Loucy (cell line): ENCODE data around the gene BGN.

Experiments used
- H2AFZ ChIP-seq: fragments of 200-600 bp; sonication (generic); 2 replicates; pipeline ENCODE4 v1.6.0; 2016; ENCODE audit warnings: antibody characterized with exemption, mild to moderate bottlenecking, low read length, moderate library complexity
- H3F3A ChIP-seq: fragments of 200-600 bp; 2 replicates; pipeline ENCODE4 v1.6.0; 2016; ENCODE audit warnings: antibody characterized with exemption, low read depth, mild to moderate bottlenecking
- H3K27me3 ChIP-seq: fragments of 200-600 bp; sonication (generic); 2 replicates; pipeline ENCODE4 v1.6.1; 2014; ENCODE audit warnings: low read length, mild to moderate bottlenecking; ENCODE audit not compliant: insufficient read depth, poor library complexity, severe bottlenecking
- H3K36me3 ChIP-seq: fragments of 200-600 bp; sonication (generic); 2 replicates; pipeline ENCODE4 v1.6.1; 2016; ENCODE audit warnings: low read length; ENCODE audit not compliant: insufficient read depth
- H3K4me1 ChIP-seq: fragments of 200-600 bp; sonication (generic); 2 replicates; pipeline ENCODE4 v1.5.1; 2014; ENCODE audit warnings: low read length, mild to moderate bottlenecking; ENCODE audit not compliant: insufficient read depth, poor library complexity, severe bottlenecking
- H3K4me2 ChIP-seq: fragments of 200-600 bp; sonication (generic); 2 replicates; pipeline ENCODE4 v1.6.0; 2014; ENCODE audit warnings: antibody characterized with exemption, low read length, low read depth, mild to moderate bottlenecking; ENCODE audit not compliant: poor library complexity, severe bottlenecking
- H3K4me3 ChIP-seq: fragments of 200-600 bp; sonication (generic); 2 replicates; pipeline ENCODE4 v1.5.1; 2014; ENCODE audit warnings: low read length, mild to moderate bottlenecking, mixed read lengths; ENCODE audit not compliant: poor library complexity, severe bottlenecking
- H3K79me2 ChIP-seq: fragments of 200-600 bp; sonication (generic); 2 replicates; pipeline ENCODE4 v1.6.1; 2014; ENCODE audit warnings: low read length; ENCODE audit not compliant: insufficient read depth
- H3K9ac ChIP-seq: fragments of 200-600 bp; sonication (generic); 2 replicates; pipeline ENCODE4 v1.6.0; 2014; ENCODE audit warnings: mild to moderate bottlenecking, low read depth, low read length, moderate library complexity; ENCODE audit not compliant: poor library complexity, severe bottlenecking
- H3K9me2 ChIP-seq: fragments of 200-600 bp; sonication (generic); replicated peaks from 2 replicates; pipeline ENCODE4 v1.6.1; 2016; ENCODE audit warnings: low read depth, low read length, mixed read lengths
- H3K9me3 ChIP-seq: fragments of 200-600 bp; sonication (generic); 2 replicates; pipeline ENCODE4 v1.6.1; 2014; ENCODE audit warnings: mild to moderate bottlenecking, antibody characterized with exemption, low read length, low read depth; ENCODE audit not compliant: insufficient read depth
- H4K20me1 ChIP-seq: fragments of 200-600 bp; sonication (generic); 2 replicates; pipeline ENCODE4 v1.6.0; 2014; ENCODE audit warnings: antibody characterized with exemption, low read length, mild to moderate bottlenecking; ENCODE audit not compliant: insufficient read depth, poor library complexity, severe bottlenecking
- EZH2phosphoT487 ChIP-seq: fragments of 200-600 bp; IDR thresholded peaks from 2 replicates; pipeline ENCODE4 v1.6.1; 2018; ENCODE audit warnings: antibody characterized with exemption, mild to moderate bottlenecking, moderate library complexity, borderline replicate concordance
- TF ChIP-seq, protein P1 (sequence below): fragments of 200-600 bp; sonication (generic); conservative IDR thresholded peaks from 2 replicates; pipeline ENCODE4 v1.5.1; 2014; ENCODE audit warnings: mild to moderate bottlenecking, antibody characterized with exemption, low read length

The BGN gene

DNA sequence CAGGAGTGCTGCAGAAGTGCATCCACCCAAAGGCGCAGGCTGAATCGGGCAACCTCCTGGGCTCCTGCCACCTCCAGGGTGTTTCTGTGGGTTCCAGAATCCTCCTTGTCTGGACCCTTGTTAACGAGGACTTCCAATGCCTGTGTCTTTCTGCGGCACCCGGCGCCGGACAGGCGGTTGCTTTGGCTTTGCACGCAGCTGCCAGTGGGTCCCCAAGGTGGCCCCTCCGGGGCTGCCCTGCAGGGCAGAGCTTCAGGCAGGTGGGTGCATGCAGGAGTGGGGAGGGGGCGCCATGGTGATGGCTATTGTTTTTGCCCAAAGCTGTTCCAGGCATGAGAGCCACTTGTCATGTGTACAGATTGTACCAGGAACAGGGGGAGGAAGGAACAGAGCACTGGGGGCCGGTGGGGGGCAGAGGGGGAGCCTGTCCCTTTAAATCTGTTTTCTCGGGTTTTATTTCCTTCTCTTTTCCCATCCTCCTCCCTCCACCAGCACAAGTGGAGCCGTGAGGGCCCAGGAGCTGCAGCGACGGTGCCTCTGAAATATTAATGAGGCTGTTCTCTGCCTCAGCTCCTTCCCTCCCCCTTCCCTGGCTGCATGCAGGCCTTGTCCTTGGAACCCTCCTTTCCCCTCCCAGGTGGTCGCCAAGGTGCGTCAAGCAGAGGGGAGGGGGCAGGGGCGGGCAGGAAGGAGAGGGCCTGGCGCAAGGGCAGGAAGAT, 35.8 kb downstream of the BGN start:
- Histone ChIP-seq H3K4me3 (no peak overlapping the region), H2AFZ (no peak overlapping the region), H3K36me3 (no peaks in the 10 kb centered on the region), H3K4me1 (no peaks in the 10 kb centered on the region), H4K20me1 (no peaks in the 10 kb centered on the region), H3K27me3 (no peaks in the 10 kb centered on the region), H3K4me2 (no peak overlapping the region), H3K9me2 (no peaks in the 10 kb centered on the region), H3K9ac (no peak overlapping the region), H3F3A (no peaks in the 10 kb centered on the region), H3K79me2 (no peaks in the 10 kb centered on the region), H3K9me3 (no peaks in the 10 kb centered on the region)
- no peak for TF ChIP-seq EZH2phosphoT487
- TF ChIP-seq, protein P1, sequence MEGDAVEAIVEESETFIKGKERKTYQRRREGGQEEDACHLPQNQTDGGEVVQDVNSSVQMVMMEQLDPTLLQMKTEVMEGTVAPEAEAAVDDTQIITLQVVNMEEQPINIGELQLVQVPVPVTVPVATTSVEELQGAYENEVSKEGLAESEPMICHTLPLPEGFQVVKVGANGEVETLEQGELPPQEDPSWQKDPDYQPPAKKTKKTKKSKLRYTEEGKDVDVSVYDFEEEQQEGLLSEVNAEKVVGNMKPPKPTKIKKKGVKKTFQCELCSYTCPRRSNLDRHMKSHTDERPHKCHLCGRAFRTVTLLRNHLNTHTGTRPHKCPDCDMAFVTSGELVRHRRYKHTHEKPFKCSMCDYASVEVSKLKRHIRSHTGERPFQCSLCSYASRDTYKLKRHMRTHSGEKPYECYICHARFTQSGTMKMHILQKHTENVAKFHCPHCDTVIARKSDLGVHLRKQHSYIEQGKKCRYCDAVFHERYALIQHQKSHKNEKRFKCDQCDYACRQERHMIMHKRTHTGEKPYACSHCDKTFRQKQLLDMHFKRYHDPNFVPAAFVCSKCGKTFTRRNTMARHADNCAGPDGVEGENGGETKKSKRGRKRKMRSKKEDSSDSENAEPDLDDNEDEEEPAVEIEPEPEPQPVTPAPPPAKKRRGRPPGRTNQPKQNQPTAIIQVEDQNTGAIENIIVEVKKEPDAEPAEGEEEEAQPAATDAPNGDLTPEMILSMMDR: no peak

DNA sequence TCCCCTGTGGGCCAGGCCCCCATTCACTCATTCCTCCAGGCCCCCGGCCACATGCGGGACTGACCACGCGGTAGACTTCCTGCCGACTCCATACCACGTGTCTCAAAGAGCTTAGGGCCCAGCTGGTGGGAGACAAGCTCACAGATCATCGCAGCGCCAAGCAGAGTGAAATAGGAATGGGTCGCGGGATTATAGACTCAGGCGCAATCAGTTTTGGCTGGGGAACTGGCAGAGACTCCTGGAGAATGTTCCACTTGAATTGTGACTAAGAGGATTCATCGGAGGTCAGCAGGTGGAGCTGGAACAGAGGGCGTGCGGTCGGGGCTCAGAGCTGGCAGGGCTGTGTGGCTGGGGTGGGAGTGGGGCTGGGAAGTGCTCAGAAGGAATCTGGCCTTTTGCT, 38.3 kb downstream of the BGN start:
- H2AFZ ChIP-seq: no peak overlapping the region
- TF ChIP-seq EZH2phosphoT487: no peak
- TF ChIP-seq, protein P1: no peak

DNA sequence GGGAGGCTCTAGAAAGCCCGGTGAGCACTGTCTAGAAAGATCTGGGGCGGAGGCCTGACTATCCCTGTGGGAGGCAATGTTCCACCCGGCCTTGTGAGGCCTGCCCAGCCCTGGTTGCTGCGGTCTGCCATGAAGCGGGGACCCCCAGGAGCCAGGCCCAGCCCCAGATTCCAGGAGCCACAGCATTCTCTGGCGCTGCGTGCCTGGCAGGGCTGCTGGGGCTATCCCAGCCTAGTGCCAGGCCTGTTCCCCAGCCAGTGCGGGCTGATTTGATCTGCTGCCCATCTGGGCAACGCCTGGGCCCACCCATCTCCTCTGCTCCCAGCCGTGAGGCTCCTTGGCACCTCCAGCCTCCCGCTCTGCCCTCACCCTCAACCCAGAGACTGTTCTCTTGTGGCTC, 42.3 kb downstream of the BGN start:
- H3K4me2 ChIP-seq: no peak overlapping the region
- no peaks in the 10 kb centered on the region for H3K9me3 ChIP-seq
- H3K4me1 ChIP-seq: no peaks in the 10 kb centered on the region
- no peaks in the 10 kb centered on the region for H3F3A ChIP-seq
- no peaks in the 10 kb centered on the region for H3K9me2 ChIP-seq
- H3K79me2 ChIP-seq: no peaks in the 10 kb centered on the region
- no peaks in the 10 kb centered on the region for H4K20me1 ChIP-seq
- no peak overlapping the region for H3K9ac ChIP-seq
- TF ChIP-seq, protein P1: no peak
- no peak for TF ChIP-seq EZH2phosphoT487
- no peaks in the 10 kb centered on the region for H3K36me3 ChIP-seq
- no peak overlapping the region for H2AFZ ChIP-seq
- no peaks in the 10 kb centered on the region for H3K27me3 ChIP-seq
- H3K4me3 ChIP-seq: no peak overlapping the region

More for the DNA sequence above, 38.3 kb downstream of the BGN start:
- Histone ChIP-seq H3K79me2 (no peaks in the 10 kb centered on the region), H3K4me1 (no peaks in the 10 kb centered on the region), H3K9ac (no peak overlapping the region), H3K36me3 (no peaks in the 10 kb centered on the region), H3F3A (no peaks in the 10 kb centered on the region), H4K20me1 (no peaks in the 10 kb centered on the region), H3K4me3 (no peak overlapping the region), H3K27me3 (no peaks in the 10 kb centered on the region), H3K9me3 (no peaks in the 10 kb centered on the region), H3K9me2 (no peaks in the 10 kb centered on the region), H3K4me2 (no peak overlapping the region)
